Prostate gland (tissue), 2 donors: Measurements from ENCODE around the gene PRLHR. TPM values are rescaled to one million over a fixed set of nuclear protein-coding genes. Genes with fewer than 3 reads are reported as not detected.
A peak's percentile ranks its signal among the peaks of the same experiment; 100 is the strongest.

ENCODE experiments used
- DNase-seq: peaks from one replicate; pipeline ENCODE4 v3.0.0-alpha.2; 2019; ENCODE audit warnings: low spot score
- H3K27ac ChIP-seq, 2 donors: fragments of 200-600 bp; sonication (generic); 2 replicates each; pipeline ENCODE4 v1.5.1; 2017 to 2019
- H3K27me3 ChIP-seq: fragments of 200-600 bp; sonication (generic); replicated peaks from 2 replicates; pipeline ENCODE4 v1.5.1; 2019; ENCODE audit not compliant: insufficient read depth
- H3K36me3 ChIP-seq, 2 donors: fragments of 200-600 bp; sonication (generic); 1 replicate in 1 of 2; 2 replicates in 1 of 2; pipeline versions ENCODE4 v1.5.1 to v1.8.1; 2017 to 2019
- H3K4me1 ChIP-seq: fragments of 200-600 bp; sonication (generic); replicated peaks from 2 replicates; pipeline ENCODE4 v1.5.1; 2019
- H3K4me3 ChIP-seq, 2 donors: fragments of 200-600 bp; sonication (generic); 2 replicates each; pipeline ENCODE4 v1.5.1; 2017 to 2019
- H3K9me3 ChIP-seq: fragments of 200-600 bp; sonication (generic); 2 replicates; pipeline ENCODE4 v1.5.1; 2017
- CTCF ChIP-seq, 4 experiments: fragments of 200-600 bp in 2 of 4; fragments of 450-650 bp in 2 of 4; sonication (generic) in 2 of 4; IDR thresholded peaks; 1 replicate in 3 of 4; 2 replicates in 1 of 4; pipeline ENCODE4 v1.5.1; 2016 to 2019; ENCODE audit warnings: antibody characterized with exemption in 4 of 4, mild to moderate bottlenecking in 2 of 4, moderate library complexity in 2 of 4
- POLR2A ChIP-seq: fragments of 450-650 bp; IDR thresholded peaks from one replicate; pipeline ENCODE4 v1.6.1; 2016; ENCODE audit warnings: antibody characterized with exemption, mild to moderate bottlenecking
- POLR2AphosphoS5 ChIP-seq: sonication (generic); formaldehyde crosslinking; IDR thresholded peaks from one replicate; pipeline ENCODE4 v1.6.1; 2017; ENCODE audit warnings: antibody characterized with exemption
- WGBS: methylation state at CpG from one replicate; pipeline ENCODE4 v1.1.5; 2018; 5-methylcytosine and 5-hydroxymethylcytosine counted together
- intact Hi-C: fragments of 100-400 bp; cut with DNase I; formaldehyde crosslinking; loops from one replicate; pipeline ENCODE4 v1.14.2; 2022
- total RNA-seq, 2 donors: library from RNA; depleted of rRNA; stranded (reverse); fragments of >200 nt; gene quantifications; one replicate each; pipeline ENCODE4 v1.1.0, GENCODE V29; 2016

The PRLHR gene
- total RNA-seq, 2 donors from 2014 or later: not detected

- no peak for DNase-seq
- peaks cover 32% of the 10 kb centered on the region for H3K27me3 ChIP-seq
- WGBS: 25% methylated on average over 2 of the region's 2 CpGs
- no peak overlapping the region for H3K4me3 ChIP-seq
- H3K9me3 ChIP-seq: no peaks in the 10 kb centered on the region
- no peaks in the 10 kb centered on the region for H3K36me3 ChIP-seq
- no peaks in the 10 kb centered on the region for H3K4me1 ChIP-seq
- no peak for TF ChIP-seq POLR2A
- TF ChIP-seq CTCF (IDR thresholded peaks at IDR 0.05): no peak
- TF ChIP-seq POLR2AphosphoS5: no peak
- intact Hi-C loops: no loop called here
- H3K27ac ChIP-seq: no peak overlapping the region
Observed at GRCh38 chr10:118592675-118593330, 2.6 kb downstream of the PRLHR start.

- 27% methylated on average over 2 of the region's 2 CpGs for WGBS
- H3K4me1 ChIP-seq: no peaks in the 10 kb centered on the region
- H3K27ac ChIP-seq: no peak overlapping the region
- H3K4me3 ChIP-seq: no peak overlapping the region
- intact Hi-C loops: no loop called here
- H3K27me3 ChIP-seq: peaks cover 17% of the 10 kb centered on the region
- TF ChIP-seq CTCF (IDR thresholded peaks at IDR 0.05) (no peak), POLR2AphosphoS5 (peak; percentile 83), POLR2A (no peak)
- no peaks in the 10 kb centered on the region for H3K9me3 ChIP-seq
- DNase-seq: peak; percentile 85
- no peaks in the 10 kb centered on the region for H3K36me3 ChIP-seq
Observed at GRCh38 chr10:118590334-118590733, 5.1 kb downstream of the PRLHR start.

- H3K4me3 ChIP-seq: no peak overlapping the region
- intact Hi-C loops: no loop called here
- no peaks in the 10 kb centered on the region for H3K36me3 ChIP-seq
- no peak for DNase-seq
- TF ChIP-seq CTCF (IDR thresholded peaks at IDR 0.05): no peak
- no peak for TF ChIP-seq POLR2A
- no peak for TF ChIP-seq POLR2AphosphoS5
- no peaks in the 10 kb centered on the region for H3K4me1 ChIP-seq
- H3K27me3 ChIP-seq: no peaks in the 10 kb centered on the region
- no peaks in the 10 kb centered on the region for H3K9me3 ChIP-seq
- 78% methylated on average over 16 of the region's 16 CpGs for WGBS
- no peak overlapping the region for H3K27ac ChIP-seq
Observed at GRCh38 chr10:118587881-118588651, 7.4 kb downstream of the PRLHR start.

- intact Hi-C loops: no loop called here
- Histone ChIP-seq H3K4me3 (no peak overlapping the region), H3K9me3 (no peaks in the 10 kb centered on the region), H3K27me3 (no peaks in the 10 kb centered on the region), H3K36me3 (no peaks in the 10 kb centered on the region), H3K27ac (no peak overlapping the region), H3K4me1 (no peaks in the 10 kb centered on the region)
- no peak for TF ChIP-seq CTCF (IDR thresholded peaks at IDR 0.05)
- TF ChIP-seq POLR2A: no peak
- TF ChIP-seq POLR2AphosphoS5: no peak
- DNase-seq: no peak
Observed at GRCh38 chr10:118586911-118587310, 8.5 kb downstream of the PRLHR start.

GRCh38 chr10:118585794-118586193 lies 9.7 kb downstream of the PRLHR start:
- H3K27ac ChIP-seq: no peak overlapping the region
- no peaks in the 10 kb centered on the region for H3K27me3 ChIP-seq
- TF ChIP-seq POLR2A (no peak), POLR2AphosphoS5 (no peak), CTCF (IDR thresholded peaks at IDR 0.05) (no peak)
- WGBS: 67% methylated on average over 1 of the region's 1 CpG
- intact Hi-C loops: no loop called here
- no peaks in the 10 kb centered on the region for H3K36me3 ChIP-seq
- no peaks in the 10 kb centered on the region for H3K9me3 ChIP-seq
- DNase-seq: no peak
- no peak overlapping the region for H3K4me3 ChIP-seq
- H3K4me1 ChIP-seq: no peaks in the 10 kb centered on the region
